Caco-2 (cell line): ENCODE data around the gene ZFR2. TPM values are rescaled to one million over a fixed set of nuclear protein-coding genes. Genes with fewer than 3 reads are reported as not detected.

Experiments used
- BruUV-seq: library from RNA; stranded (reverse); fragments of 400-500 nt; replicated peaks from 2 replicates; lab custom pipeline; 2021; lab: Mats Ljungman, UMichigan
- CTCF ChIA-PET: fragments of 300-600 bp; sonication (Branson Sonifier 250); formaldehyde crosslinking; loops from one replicate; lab custom pipeline; 2022; ENCODE audit warnings: antibody characterized with exemption; lab: Charles Lee
- POLR2A ChIA-PET: fragments of 300-600 bp; sonication (Branson Sonifier 250); formaldehyde crosslinking; loops from one replicate; lab custom pipeline; 2022; ENCODE audit warnings: antibody characterized with exemption; lab: Charles Lee
- DNase-seq, 2 experiments: peaks; one replicate each; pipeline versions ENCODE4 v3.0.0 to v3.0.0-alpha.2; 2020 to 2022
- H3K27me3 ChIP-seq: replicated peaks from 2 replicates; pipeline ENCODE4 v1.6.0; 2011; ENCODE audit warnings: low read length; ENCODE audit not compliant: control insufficient read depth, insufficient read depth
- H3K36me3 ChIP-seq: 2 replicates; pipeline ENCODE4 v1.5.1; 2011; ENCODE audit warnings: low read length; ENCODE audit not compliant: control insufficient read depth, insufficient read depth
- H3K4me1 ChIP-seq: fragments of 250-450 bp; sonication (Bioruptor Pico); 2 replicates; pipeline ENCODE4 v1.5.1; 2020; ENCODE audit warnings: mild to moderate bottlenecking
- H3K4me3 ChIP-seq: 2 replicates; pipeline ENCODE4 v1.5.1; 2011; ENCODE audit warnings: low read depth, mild to moderate bottlenecking, control low read depth, low read length
- H3K9me3 ChIP-seq: fragments of 250-450 bp; sonication (Bioruptor Pico); 2 replicates; pipeline ENCODE4 v1.5.1; 2020; ENCODE audit warnings: mild to moderate bottlenecking, moderate library complexity
- H3K27ac Mint-ChIP-seq: one replicate; pipeline ENCODE4 v1.8.0; 2022; ENCODE audit warnings: mixed read lengths; ENCODE audit not compliant: unreplicated experiment
- H3K27me3 Mint-ChIP-seq: one replicate; pipeline ENCODE4 v1.8.0; 2022; ENCODE audit warnings: mixed read lengths; ENCODE audit not compliant: insufficient read depth, unreplicated experiment
- H3K36me3 Mint-ChIP-seq: one replicate; pipeline ENCODE4 v1.8.0; 2022; ENCODE audit warnings: mild to moderate bottlenecking, mixed read lengths; ENCODE audit not compliant: insufficient read depth, unreplicated experiment
- H3K4me1 Mint-ChIP-seq: one replicate; pipeline ENCODE4 v1.8.0; 2022; ENCODE audit warnings: low read depth, mixed read lengths; ENCODE audit not compliant: unreplicated experiment
- H3K4me3 Mint-ChIP-seq: one replicate; pipeline ENCODE4 v1.8.0; 2022; ENCODE audit warnings: mild to moderate bottlenecking, moderate library complexity, mixed read lengths; ENCODE audit not compliant: unreplicated experiment
- H3K9me3 Mint-ChIP-seq: one replicate; pipeline ENCODE4 v1.8.0; 2022; ENCODE audit warnings: mixed read lengths; ENCODE audit not compliant: unreplicated experiment
- intact Hi-C: fragments of 100-400 bp; cut with micrococcal nuclease; formaldehyde crosslinking; loops from one replicate; pipeline ENCODE4 v1.10.0; 2022; ENCODE audit not compliant: unreplicated experiment
- total RNA-seq: library from RNA; stranded (reverse); gene quantifications from 2 replicates; pipeline ENCODE4 v1.2.3, GENCODE V29; 2022
- TF ChIP-seq, protein P1 (sequence below), 2 experiments: fragments of 200-600 bp in 1 of 2; IDR thresholded peaks; 1 replicate in 1 of 2; 2 replicates in 1 of 2; pipeline versions ENCODE4 v1.5.1 to v1.8.0; 2011 to 2022; ENCODE audit warnings: antibody characterized with exemption in 1 of 2, control low read depth in 1 of 2, inconsistent platforms in 1 of 2, low read depth in 1 of 2, low read length in 1 of 2, mild to moderate bottlenecking in 1 of 2, moderate library complexity in 1 of 2; ENCODE audit not compliant: insufficient read depth in 1 of 2, severe bottlenecking in 1 of 2, unreplicated experiment in 1 of 2

ZFR2 gene
- total RNA-seq, 1 experiment from 2014 or later, result not detected

- CTCF ChIA-PET, result no interaction called here
- H3K27ac Mint-ChIP-seq, result no peak overlapping the region
- H3K4me1 Mint-ChIP-seq, result no peaks in the 10 kb centered on the region
- TF ChIP-seq, protein P1, sequence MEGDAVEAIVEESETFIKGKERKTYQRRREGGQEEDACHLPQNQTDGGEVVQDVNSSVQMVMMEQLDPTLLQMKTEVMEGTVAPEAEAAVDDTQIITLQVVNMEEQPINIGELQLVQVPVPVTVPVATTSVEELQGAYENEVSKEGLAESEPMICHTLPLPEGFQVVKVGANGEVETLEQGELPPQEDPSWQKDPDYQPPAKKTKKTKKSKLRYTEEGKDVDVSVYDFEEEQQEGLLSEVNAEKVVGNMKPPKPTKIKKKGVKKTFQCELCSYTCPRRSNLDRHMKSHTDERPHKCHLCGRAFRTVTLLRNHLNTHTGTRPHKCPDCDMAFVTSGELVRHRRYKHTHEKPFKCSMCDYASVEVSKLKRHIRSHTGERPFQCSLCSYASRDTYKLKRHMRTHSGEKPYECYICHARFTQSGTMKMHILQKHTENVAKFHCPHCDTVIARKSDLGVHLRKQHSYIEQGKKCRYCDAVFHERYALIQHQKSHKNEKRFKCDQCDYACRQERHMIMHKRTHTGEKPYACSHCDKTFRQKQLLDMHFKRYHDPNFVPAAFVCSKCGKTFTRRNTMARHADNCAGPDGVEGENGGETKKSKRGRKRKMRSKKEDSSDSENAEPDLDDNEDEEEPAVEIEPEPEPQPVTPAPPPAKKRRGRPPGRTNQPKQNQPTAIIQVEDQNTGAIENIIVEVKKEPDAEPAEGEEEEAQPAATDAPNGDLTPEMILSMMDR (IDR thresholded peaks at IDR 0.05; ENCODE audit: insufficient read depth in 1 of 2, low read depth in 1 of 2, low read length in 1 of 2, severe bottlenecking in 1 of 2, unreplicated experiment in 1 of 2), result no peak
- peaks cover 6% of the 10 kb centered on the region for H3K27me3 Mint-ChIP-seq
- no peaks in the 10 kb centered on the region for H3K36me3 Mint-ChIP-seq
- no TSS peak for BruUV-seq
- intact Hi-C loops, result no loop called here
- H3K9me3 Mint-ChIP-seq, result no peaks in the 10 kb centered on the region
- DNase-seq, result no peak
- Histone ChIP-seq H3K4me1 (no peaks in the 10 kb centered on the region), H3K36me3 (no peaks in the 10 kb centered on the region), H3K4me3 (no peak overlapping the region), H3K9me3 (no peaks in the 10 kb centered on the region), H3K27me3 (no peaks in the 10 kb centered on the region)
- POLR2A ChIA-PET, result no interaction called here
- H3K4me3 Mint-ChIP-seq, result no peak overlapping the region
Observed at GRCh38 chr19:3792114-3792513, 76.7 kb downstream of the ZFR2 start.

GRCh38 chr19:3790941-3791340 lies 77.9 kb downstream of the ZFR2 start:
- no peak for DNase-seq
- Histone ChIP-seq H3K4me1 (no peaks in the 10 kb centered on the region), H3K9me3 (no peaks in the 10 kb centered on the region), H3K27me3 (no peaks in the 10 kb centered on the region), H3K36me3 (no peaks in the 10 kb centered on the region), H3K4me3 (no peak overlapping the region)
- intact Hi-C loops, result no loop called here
- Mint-ChIP-seq H3K4me3 (no peak overlapping the region), H3K4me1 (no peaks in the 10 kb centered on the region), H3K27ac (no peak overlapping the region), H3K9me3 (no peaks in the 10 kb centered on the region), H3K36me3 (no peaks in the 10 kb centered on the region), H3K27me3 (peaks cover 6% of the 10 kb centered on the region)
- no TSS peak for BruUV-seq
- POLR2A ChIA-PET, result no interaction called here
- CTCF ChIA-PET, result no interaction called here
- TF ChIP-seq, protein P1 (IDR thresholded peaks at IDR 0.05; ENCODE audit: insufficient read depth in 1 of 2, low read depth in 1 of 2, low read length in 1 of 2, severe bottlenecking in 1 of 2, unreplicated experiment in 1 of 2), result no peak

DNA sequence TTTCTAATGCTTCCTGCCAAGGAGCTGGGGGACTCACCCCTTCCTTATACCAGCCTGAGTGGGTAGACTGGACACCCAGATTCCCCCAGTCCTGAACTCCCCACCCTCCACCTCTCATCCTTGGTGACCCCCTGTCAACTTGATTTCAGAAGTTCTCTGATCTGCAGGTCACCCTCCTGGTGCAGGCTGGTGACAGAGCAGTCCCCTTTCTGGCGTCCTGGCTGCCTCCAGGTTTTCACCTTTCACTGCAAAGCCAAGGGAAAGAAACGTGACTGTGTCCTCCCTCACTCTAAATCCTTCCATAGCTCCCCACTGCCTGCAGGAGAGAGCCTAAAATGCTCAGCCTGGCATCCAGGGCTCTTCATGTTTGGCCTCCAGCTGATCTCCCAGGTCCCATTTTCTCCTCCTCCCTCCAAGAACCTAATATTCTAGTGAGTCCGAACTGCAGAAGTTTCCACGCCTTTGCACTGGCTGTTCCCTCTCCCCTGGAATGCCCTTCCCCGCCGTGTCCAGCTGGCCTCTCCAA lies 78.6 kb downstream of the ZFR2 start:
- H3K4me3 Mint-ChIP-seq, result no peak overlapping the region
- intact Hi-C loops, result no loop called here
- POLR2A ChIA-PET, result no interaction called here
- H3K36me3 ChIP-seq, result no peaks in the 10 kb centered on the region
- no peaks in the 10 kb centered on the region for H3K4me1 ChIP-seq
- CTCF ChIA-PET, result interaction anchor here (0.7 kb wide), 1 partner anchor 27 kb away, joined by 4 read pairs; no protein-coding TSS in a partner anchor
- H3K36me3 Mint-ChIP-seq, result no peaks in the 10 kb centered on the region
- peaks cover 6% of the 10 kb centered on the region for H3K27me3 Mint-ChIP-seq
- H3K9me3 ChIP-seq, result no peaks in the 10 kb centered on the region
- H3K27me3 ChIP-seq, result no peaks in the 10 kb centered on the region
- BruUV-seq, result no TSS peak
- no peaks in the 10 kb centered on the region for H3K4me1 Mint-ChIP-seq
- DNase-seq, result no peak
- no peak overlapping the region for H3K4me3 ChIP-seq
- H3K27ac Mint-ChIP-seq, result no peak overlapping the region
- no peaks in the 10 kb centered on the region for H3K9me3 Mint-ChIP-seq
- TF ChIP-seq, protein P1 (IDR thresholded peaks at IDR 0.05; ENCODE audit: insufficient read depth in 1 of 2, low read depth in 1 of 2, low read length in 1 of 2, severe bottlenecking in 1 of 2, unreplicated experiment in 1 of 2), result no peak
